HG03196 (cell line): ENCODE measurements around the gene PODN.

ENCODE experiments used
- ATAC-seq: cut with Tn5 transposase; IDR thresholded peaks from one replicate; pipeline ENCODE4 v1.9.1; 2021; ENCODE audit not compliant: unreplicated experiment

PODN gene

GRCh38 chr1:53112861-53113260, 50.8 kb downstream of the PODN start:
- ATAC-seq: no peak

- ATAC-seq: no peak
Measured at GRCh38 chr1:53114090-53114489, 52.1 kb downstream of the PODN start.

- ATAC-seq: no peak
Measured at GRCh38 chr1:53114581-53115400, 52.8 kb downstream of the PODN start.

- no peak for ATAC-seq
Measured at GRCh38 chr1:53115403-53116306, 53.6 kb downstream of the PODN start.

GRCh38 chr1:53116307-53116810, 54.3 kb downstream of the PODN start:
- ATAC-seq: no peak

GRCh38 chr1:53116933-53117600, 55.1 kb downstream of the PODN start:
- ATAC-seq: no peak

GRCh38 chr1:53117836-53118235, 55.8 kb downstream of the PODN start:
- no peak for ATAC-seq

GRCh38 chr1:53120659-53121058, 58.6 kb downstream of the PODN start:
- ATAC-seq: no peak

- ATAC-seq: no peak
Measured at GRCh38 chr1:53121319-53122172, 59.5 kb downstream of the PODN start.

- ATAC-seq: no peak
Measured at GRCh38 chr1:53122201-53122885, 60.3 kb downstream of the PODN start.

GRCh38 chr1:53122961-53123413, 61.0 kb downstream of the PODN start:
- ATAC-seq: no peak

GRCh38 chr1:53123453-53124140, 61.6 kb downstream of the PODN start:
- no peak for ATAC-seq

- ATAC-seq: no peak
Measured at GRCh38 chr1:53125122-53125521, 63.1 kb downstream of the PODN start.

GRCh38 chr1:53125623-53126360, 63.8 kb downstream of the PODN start:
- no peak for ATAC-seq

GRCh38 chr1:53126495-53126894, 64.5 kb downstream of the PODN start:
- ATAC-seq: no peak

GRCh38 chr1:53127546-53127945, 65.5 kb downstream of the PODN start:
- ATAC-seq: no peak

GRCh38 chr1:53128401-53128800, 66.4 kb downstream of the PODN start:
- ATAC-seq: no peak

- ATAC-seq: no peak
Measured at GRCh38 chr1:53129891-53130597, 68.0 kb downstream of the PODN start.
